T-helper 1 cell treated with Interleukin-12 subunit alpha and Interleukin-12 subunit beta and Interleukin-4 antibody, amounts not matched to agents 30 ng/mL and 1 ng/mL, for 36 hours (primary cell): ENCODE results near the gene PACRG. TPM values are rescaled to one million over a fixed set of nuclear protein-coding genes. Genes with fewer than 3 reads are reported as not detected.

Source experiments
- intact Hi-C: fragments of 100-400 bp; cut with micrococcal nuclease; formaldehyde crosslinking; loops from one replicate; pipeline ENCODE4 v1.15.1; 2024
- total RNA-seq: library from RNA; stranded (reverse); gene quantifications from 2 replicates; pipeline ENCODE4 v1.2.3, GENCODE V29; 2022

Gene PACRG
- total RNA-seq, 1 donor from 2014 or later: not detected

- intact Hi-C loops: no loop called here
Observed at GRCh38 chr6:163263998-163264661, 536.4 kb downstream of the PACRG start.

DNA sequence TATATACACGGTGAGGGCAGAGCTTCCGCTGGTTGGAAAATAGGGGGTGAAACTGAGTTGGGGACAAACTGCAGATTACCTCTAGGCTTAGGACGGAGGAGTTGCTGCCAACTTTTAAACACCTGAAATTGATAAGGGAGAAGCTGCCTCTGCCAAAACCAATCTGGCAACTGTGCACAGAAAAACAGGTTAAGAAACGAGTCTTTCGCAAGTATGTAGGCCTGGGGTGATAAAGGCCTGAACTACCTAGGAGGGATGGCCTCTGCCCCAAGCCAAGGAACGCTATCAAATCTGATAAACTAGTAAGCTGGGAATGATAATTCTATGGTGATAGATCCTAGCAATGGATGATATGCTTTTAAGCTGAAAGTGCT, 536.9 kb downstream of the PACRG start:
- intact Hi-C loops: no loop called here

DNA sequence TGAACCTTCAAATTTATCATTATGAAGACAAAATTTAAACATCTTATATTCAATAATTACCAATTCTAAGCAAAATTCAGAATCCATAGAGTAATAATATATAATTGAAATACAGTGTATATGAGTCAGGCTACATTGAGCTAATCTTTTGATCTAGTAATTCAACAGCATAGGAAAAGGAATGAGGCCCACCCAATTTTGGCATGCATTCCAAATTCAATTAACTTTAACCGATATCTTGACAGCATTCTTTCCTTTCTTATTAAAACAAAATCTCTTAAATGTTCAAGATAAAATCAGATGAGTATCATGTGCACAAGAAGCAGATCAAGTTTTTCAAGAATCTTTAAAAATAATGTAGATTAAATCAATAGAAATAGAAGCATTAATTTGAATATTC, 553.9 kb downstream of the PACRG start:
- intact Hi-C loops: no loop called here

DNA sequence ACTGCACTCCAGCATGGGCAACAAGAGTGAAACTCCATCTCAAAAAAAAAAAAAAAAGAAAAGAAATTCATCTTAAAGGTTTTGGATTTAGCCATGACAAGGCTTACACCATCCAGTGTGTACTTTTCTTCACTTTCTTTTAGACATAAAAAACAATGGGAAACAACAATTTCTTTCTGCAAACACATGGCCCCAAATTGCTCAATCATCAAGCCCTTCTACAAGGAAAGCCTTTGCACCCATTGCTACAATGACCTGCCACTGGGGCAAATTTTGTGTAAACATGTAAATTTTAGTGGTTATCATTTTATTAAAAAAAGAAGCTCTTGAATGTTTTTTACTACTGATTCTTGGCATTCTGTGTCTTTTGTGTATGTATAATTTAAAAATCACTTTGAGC, 554.9 kb downstream of the PACRG start:
- intact Hi-C loops: no loop called here

- intact Hi-C loops: no loop called here
Observed at GRCh38 chr6:163284151-163284550, 556.4 kb downstream of the PACRG start.

DNA sequence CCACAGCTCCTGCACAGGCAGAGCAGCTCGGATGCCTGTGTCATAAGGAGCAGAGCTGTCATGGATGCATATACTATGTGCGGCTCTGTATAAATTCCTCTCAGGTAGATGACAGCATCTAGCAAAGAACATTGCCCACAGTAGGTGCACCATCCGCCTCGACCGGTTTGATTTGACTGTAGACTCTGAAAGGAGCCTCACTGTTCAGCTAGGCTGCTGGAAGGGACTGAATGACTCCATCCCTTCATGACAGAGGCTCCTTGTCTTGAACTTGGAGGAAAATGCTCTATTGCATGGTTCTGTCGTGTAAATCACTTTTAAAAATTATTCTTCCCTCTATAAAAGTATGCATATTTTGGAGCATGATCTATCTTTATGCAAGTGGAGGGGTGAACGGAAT, 557.9 kb downstream of the PACRG start:
- intact Hi-C loops: no loop called here

DNA sequence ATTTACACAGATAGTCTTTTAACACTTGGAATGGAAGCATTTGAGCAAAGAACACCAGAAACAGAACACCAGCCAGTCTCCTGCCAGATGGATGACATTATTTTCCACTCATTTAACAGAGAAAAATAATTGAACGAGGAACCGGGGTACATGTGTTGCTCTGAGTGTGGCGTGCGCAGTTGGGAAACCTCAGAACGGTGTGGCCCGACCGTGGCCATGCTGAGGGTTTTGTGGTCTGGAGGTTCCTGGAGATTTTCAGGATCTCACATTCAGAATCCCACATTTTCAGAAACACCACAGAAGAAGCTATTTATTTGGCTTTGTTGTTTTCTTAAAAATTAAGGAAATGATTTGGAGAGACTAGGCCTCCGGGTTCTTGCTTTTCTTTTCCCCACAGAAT, 559.9 kb downstream of the PACRG start:
- intact Hi-C loops: no loop called here

GRCh38 chr6:163288066-163288465, 560.3 kb downstream of the PACRG start:
- intact Hi-C loops: no loop called here

DNA sequence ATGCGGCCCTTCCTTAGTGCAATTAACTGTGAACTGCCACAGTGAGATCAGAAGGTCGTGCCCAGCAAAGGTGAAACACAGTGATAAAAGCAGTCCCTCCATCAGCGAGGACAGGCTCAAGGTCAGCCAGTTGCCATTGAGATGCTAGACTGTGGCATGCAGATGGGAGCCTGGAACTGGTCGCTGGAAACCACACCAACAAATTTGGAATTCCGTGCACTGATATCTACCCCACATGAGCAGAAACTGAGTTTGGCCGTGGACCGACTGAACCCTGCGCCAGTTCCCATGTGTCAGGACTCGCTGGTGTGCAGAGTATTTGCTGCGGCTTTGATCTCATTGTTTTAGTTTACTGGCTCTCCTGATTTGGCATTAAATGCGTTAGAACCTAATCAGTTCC, 561.1 kb downstream of the PACRG start:
- intact Hi-C loops: no loop called here

DNA sequence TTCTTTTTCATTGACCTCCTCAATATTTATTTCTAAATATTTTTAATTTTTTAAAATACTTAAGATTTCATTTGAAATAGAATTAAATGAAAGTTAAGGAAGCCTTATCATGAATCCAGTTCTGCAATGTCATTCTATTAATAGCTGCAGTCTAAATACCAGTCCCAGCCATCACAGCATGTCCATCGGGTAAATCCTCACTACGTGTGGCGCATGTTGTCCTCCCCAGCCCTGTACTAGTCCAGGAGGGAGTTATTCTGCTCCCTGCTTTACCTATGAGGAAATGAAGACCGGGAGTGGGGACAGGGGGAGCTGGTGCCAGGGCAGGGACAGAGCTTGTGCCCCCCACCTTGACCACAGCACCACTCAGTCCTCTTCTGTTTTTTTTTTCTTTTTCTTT, 561.7 kb downstream of the PACRG start:
- intact Hi-C loops: no loop called here

DNA sequence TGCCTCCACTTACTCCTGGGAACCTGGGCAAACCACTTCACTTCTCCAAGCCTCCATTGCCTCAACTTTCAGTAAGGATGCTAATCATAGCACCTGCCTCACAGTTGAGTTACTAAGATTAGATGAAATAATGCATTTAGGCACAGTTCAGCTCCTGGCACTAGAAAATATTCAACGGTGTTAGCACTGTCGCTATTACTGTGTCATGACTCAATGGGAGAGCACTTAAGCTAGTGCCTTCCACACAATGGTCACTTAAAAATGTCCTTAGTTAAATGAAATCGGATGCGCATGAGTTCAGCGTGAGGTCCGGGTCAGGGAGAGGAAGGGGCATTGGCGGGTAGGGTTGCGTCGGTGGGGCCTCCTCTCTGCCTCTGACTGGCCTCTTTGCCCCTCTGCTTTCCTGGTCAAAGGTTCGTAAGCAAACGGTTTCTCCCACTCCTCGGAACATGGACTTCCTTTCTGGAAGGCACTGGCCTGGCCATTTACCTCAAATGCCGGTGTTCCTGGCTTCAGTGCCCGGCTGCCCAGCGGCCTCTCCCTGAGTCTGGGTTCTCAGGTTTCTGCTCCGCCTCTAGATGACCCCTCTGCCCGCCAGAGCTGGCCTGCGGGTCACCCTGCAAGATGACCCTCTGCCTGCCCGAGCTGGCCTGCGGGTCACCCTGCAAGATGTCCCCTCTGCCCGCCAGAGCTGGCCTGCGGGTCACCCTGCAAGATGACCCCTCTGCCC, 562.9 kb downstream of the PACRG start:
- intact Hi-C loops: no loop called here

GRCh38 chr6:163291622-163292021, 563.8 kb downstream of the PACRG start:
- intact Hi-C loops: no loop called here

GRCh38 chr6:163293286-163293685, 565.5 kb downstream of the PACRG start:
- intact Hi-C loops: no loop called here

- intact Hi-C loops: no loop called here
Observed at GRCh38 chr6:163294734-163295133, 567.0 kb downstream of the PACRG start.

DNA sequence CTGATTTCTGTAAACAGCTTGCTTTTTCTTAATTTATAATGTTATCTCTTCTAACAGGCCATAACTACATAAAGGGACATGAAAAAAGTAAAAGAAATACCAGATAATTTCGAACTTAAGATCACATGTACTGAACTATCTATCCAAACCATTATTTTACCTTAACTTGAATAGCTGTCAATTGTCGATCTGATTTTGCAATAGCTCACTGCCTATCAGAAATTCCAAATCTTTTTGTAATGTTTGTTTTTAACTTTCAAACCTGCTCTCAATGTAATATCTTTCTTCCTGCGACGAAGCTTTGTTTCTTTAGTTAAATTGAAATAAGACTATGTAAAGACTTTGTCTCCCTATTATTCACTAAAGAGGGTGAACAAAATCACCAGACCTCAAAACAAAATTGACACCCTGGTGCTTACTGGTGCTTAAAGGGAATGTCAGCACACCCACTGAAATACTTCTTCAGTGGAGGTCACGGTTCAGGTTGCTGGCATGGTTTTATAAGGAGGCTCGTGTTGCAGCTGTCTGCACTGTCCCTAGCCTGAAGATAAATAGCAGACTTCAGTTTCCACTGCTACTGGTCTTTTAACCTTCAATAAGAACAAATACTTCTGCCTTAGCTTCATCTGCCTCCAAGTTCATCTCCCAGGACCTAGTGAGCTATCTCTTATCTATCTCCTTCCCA, 569.2 kb downstream of the PACRG start:
- intact Hi-C loops: no loop called here

DNA sequence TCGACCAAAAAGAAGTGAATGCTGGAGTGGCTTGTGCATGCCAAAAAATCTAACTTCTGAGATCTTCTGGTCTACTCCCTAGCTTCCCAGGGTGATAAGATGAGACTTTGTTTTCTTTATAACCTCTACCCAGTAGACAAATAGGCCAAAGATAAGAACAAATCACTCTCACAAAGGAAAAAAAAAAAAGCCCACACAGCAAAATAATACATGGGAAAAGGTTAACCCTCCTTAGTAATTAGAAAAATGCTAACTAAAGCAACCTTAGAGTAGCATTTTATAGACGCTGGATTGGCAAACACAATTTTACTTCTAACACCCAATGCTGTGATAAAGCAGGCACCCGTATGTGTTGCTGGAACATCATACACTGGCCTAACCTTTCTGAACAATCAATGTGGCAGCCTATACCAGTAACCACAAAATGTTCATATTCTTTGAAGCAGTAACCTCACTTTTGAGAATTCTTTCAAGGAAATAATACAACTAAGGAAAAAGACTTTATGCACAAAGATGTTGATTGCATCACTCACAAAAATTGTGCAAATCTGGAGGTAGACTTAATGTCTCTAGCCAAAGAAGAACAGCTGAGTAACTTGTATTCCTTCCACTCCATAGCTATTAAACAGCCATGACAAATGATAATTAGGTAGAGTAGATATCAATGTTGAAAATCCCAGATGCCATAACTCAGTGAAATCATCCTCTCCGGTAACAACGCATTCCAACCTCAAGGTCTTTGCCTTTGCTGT, 570.5 kb downstream of the PACRG start:
- intact Hi-C loops: no loop called here

- intact Hi-C loops: no loop called here
Observed at GRCh38 chr6:163300838-163301237, 573.1 kb downstream of the PACRG start.

GRCh38 chr6:163301726-163302635, 574.2 kb downstream of the PACRG start:
- intact Hi-C loops: no loop called here

- intact Hi-C loops: no loop called here
Observed at GRCh38 chr6:163302747-163303146, 575.0 kb downstream of the PACRG start.

DNA sequence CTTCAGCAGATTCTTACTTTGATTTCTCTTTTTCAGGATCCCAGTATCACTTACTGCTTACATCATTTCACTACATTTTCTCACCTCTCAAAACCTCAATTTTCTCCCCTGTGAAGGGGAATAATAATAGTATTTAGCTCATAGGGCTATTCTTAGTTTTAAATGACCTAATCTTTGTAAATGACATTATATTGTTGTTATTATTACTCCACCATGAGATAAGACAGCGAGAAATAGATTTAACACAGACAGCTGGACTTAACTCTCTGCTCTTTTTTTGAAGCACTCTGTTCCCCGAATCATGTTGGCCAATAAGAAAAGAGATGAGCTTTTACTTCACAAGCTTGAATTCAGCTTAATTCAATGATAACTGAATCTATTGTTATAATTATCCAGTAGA, 578.2 kb downstream of the PACRG start:
- intact Hi-C loops: no loop called here
